Fibroblast of pulmonary artery (primary cell): Measurements from ENCODE around the gene SLC5A2.

Experiments used
- DNase-seq: peaks from one replicate; pipeline ENCODE4 v3.0.0-alpha.2; 2010; ENCODE audit warnings: low read depth
- H3K4me3 ChIP-seq: replicated peaks from 2 replicates; pipeline ENCODE4 v1.5.1; 2011; ENCODE audit warnings: low read depth, mild to moderate bottlenecking, control low read depth, low read length, moderate library complexity
- TF ChIP-seq, protein P1 (sequence below): IDR thresholded peaks from 2 replicates; pipeline ENCODE4 v1.5.1; 2011; ENCODE audit warnings: mild to moderate bottlenecking, control low read depth, low read length, inconsistent platforms; ENCODE audit errors: missing control alignments

The SLC5A2 gene

DNA sequence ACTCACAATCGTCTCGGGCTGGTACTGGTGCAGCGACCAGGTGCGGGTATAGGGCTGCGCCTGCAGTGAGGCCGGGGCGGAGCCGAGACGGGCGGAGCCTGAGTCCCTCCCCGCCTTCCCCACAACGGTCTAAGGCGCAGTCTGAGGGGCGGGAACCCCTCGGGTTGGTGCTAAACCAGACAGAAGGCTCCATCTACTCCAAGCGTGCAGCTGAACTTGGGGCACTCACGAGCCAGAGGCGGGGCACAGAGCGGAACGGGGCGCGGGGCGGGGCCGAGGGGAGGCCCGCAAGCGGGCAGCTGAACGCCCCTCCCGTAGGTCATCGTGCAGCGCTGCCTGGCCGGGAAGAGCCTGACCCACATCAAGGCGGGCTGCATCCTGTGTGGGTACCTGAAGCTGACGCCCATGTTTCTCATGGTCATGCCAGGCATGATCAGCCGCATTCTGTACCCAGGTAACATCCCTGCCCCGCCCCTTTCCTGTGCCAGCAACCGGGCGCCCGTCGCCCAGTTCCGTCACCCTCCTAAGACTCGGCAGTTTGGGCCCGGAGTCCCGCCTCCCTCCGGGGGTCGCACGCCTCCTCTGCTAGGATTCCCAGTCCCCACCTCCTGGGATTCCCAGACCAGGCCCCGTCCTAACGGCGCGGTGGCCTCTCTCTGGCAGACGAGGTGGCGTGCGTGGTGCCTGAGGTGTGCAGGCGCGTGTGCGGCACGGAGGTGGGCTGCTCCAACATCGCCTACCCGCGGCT lies 5.0 kb downstream of the SLC5A2 start:
- TF ChIP-seq, protein P1, sequence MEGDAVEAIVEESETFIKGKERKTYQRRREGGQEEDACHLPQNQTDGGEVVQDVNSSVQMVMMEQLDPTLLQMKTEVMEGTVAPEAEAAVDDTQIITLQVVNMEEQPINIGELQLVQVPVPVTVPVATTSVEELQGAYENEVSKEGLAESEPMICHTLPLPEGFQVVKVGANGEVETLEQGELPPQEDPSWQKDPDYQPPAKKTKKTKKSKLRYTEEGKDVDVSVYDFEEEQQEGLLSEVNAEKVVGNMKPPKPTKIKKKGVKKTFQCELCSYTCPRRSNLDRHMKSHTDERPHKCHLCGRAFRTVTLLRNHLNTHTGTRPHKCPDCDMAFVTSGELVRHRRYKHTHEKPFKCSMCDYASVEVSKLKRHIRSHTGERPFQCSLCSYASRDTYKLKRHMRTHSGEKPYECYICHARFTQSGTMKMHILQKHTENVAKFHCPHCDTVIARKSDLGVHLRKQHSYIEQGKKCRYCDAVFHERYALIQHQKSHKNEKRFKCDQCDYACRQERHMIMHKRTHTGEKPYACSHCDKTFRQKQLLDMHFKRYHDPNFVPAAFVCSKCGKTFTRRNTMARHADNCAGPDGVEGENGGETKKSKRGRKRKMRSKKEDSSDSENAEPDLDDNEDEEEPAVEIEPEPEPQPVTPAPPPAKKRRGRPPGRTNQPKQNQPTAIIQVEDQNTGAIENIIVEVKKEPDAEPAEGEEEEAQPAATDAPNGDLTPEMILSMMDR: no peak
- no peak for DNase-seq
- peak overlapping the region; percentile 57 for H3K4me3 ChIP-seq

DNA sequence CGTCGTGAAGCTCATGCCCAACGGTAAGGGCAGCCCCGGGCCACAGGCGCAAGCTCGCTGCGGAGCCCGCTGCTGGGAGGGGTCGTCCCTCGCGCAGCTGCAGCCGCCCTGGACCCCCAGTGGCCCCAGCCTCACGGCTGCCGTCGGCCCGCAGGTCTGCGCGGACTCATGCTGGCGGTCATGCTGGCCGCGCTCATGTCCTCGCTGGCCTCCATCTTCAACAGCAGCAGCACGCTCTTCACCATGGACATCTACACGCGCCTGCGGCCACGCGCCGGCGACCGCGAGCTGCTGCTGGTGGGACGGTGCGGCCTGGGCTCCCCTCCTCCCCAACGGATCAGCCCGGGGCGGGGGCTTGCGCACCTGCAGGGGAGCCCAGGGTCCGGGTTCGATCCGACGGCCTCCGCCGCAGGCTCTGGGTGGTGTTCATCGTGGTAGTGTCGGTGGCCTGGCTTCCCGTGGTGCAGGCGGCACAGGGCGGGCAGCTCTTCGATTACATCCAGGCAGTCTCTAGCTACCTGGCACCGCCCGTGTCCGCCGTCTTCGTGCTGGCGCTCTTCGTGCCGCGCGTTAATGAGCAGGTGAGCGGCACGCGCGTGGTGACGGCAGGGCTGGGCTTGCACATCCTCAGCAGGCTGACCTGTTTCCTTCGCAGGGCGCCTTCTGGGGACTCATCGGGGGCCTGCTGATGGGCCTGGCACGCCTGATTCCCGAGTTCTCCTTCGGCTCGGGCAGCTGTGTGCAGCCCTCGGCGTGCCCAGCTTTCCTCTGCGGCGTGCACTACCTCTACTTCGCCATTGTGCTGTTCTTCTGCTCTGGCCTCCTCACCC lies 5.8 kb downstream of the SLC5A2 start:
- TF ChIP-seq, protein P1: no peak
- H3K4me3 ChIP-seq: peak overlapping the region; percentile 57
- no peak for DNase-seq

DNA sequence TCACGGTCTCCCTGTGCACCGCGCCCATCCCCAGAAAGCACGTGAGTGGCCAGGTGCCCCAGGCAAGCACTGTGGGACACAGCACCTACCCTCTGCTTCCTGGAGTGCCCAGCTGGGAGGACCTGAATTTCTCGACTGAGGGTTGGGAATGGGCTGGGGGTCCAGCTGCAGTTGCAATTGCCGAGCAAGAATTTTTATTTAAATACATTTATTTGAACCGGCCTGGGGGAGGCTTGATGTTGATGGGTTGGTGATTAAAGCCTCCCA lies 6.3 kb downstream of the SLC5A2 start:
- TF ChIP-seq, protein P1: no peak
- DNase-seq: no peak

DNA sequence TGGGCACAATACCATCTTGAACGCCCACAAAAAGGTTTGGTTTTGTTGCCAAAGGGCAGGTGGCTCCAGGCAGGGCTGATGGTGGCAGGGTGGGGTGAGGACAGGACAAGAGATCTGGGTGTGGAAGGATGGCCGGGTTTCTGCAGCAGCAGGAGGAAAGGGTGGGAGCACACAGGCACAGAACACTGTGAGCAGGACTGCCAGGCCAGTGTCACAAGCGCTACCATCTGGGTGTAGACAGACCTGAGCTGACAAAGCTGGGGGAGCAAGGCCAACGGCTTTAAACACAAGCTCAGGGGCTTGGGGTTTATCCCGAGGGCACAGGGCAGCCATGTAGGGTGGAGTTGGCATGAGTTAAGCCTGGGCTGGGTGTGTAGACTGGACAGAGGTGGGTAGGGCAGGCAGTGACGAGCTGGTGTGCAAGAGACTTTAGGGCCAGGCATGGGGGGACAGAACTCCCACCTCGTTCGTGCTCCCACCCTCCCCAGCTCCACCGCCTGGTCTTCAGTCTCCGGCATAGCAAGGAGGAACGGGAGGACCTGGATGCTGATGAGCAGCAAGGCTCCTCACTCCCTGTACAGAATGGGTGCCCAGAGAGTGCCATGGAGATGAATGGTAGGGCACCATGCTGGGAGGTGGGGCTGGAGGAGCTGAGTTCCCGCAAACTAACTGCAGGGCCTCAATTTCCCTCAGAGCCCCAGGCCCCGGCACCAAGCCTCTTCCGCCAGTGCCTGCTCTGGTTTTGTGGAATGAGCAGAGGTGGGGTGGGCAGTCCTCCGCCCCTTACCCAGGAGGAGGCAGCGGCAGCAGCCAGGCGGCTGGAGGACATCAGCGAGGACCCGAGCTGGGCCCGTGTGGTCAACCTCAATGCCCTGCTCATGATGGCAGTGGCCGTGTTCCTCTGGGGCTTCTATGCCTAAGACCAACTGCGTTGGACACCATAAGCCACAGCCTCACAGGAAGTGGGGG lies 7.0 kb downstream of the SLC5A2 start:
- no peak for DNase-seq
- TF ChIP-seq, protein P1: no peak
- no peak overlapping the region for H3K4me3 ChIP-seq

More for the DNA sequence above, 6.3 kb downstream of the SLC5A2 start:
- H3K4me3 ChIP-seq: no peak overlapping the region

DNA sequence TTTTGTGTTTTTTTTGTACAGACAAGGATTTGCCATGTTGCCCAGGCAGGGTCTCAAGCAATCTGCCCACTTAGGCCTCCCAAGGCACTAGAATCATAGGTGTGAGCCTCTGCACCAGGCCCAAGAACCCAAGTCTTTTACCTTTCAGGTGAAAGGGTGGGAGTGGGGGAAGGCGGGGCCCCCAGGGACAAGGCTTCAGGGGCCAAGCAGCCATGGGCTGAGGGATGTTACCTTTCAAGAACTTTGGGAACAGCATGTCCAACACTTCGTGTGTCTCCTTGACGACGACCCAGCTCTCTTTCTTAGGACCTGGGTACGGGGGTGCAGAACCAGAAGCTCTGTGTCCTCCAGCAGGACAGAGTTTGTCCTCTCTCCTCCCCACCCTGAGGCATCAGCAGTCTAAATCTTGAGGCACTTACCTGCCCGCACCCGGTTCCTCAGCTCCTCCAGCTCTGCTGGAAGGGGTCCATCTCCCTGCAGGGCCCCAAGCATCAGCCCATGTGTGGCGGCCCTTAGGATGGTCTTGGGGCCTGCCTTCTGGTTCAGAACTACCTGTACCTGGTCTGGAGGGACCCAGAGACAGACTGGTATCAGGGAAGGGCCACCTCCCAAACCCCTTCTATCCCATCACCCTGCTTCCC lies 9.0 kb downstream of the SLC5A2 start:
- H3K4me3 ChIP-seq: no peak overlapping the region
- TF ChIP-seq, protein P1: no peak
- DNase-seq: no peak

DNA sequence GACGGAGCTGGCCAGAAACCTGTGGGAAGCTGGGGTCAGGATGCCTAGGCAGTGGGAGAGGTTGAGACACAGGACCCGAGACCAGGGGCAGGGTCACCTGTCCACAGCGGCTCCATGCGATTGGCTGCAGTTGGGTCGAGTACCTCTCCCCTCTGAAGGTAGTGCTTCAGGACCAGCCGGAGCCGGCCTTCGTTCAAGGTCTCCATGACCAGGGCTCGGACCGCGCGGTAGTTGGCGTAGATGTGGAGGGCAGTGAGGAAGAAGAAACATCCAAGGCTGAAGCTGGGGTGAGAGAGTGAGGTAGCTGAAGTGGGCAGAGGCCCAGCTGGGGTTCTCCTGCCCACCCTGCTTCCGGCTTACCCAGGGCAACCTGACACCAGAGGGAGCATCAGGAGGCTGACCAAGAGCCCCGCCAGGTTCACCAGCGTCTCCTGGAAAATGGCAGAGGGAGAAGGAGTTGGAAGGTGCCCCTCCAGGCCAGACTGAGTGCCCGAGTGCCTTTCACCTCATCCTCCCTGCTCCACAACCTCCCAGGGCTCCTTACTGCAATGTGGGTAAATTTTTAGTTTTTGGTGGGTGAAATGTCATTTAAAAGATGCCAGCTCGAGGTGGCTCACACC lies 10.7 kb downstream of the SLC5A2 start:
- no peak for DNase-seq
- TF ChIP-seq, protein P1: no peak
- no peak overlapping the region for H3K4me3 ChIP-seq
